PFSK-1 (cell line): ENCODE measurements around the gene S100A2.

Source experiments
- FOXP2 ChIP-seq: optimal IDR thresholded peaks from 2 replicates; pipeline ENCODE3; 2011; ENCODE audit warnings: borderline replicate concordance, control low read depth, inconsistent platforms; ENCODE audit not compliant: insufficient read depth; ENCODE audit errors: extremely low read length, extremely low read depth
- POLR2AphosphoS5 ChIP-seq: IDR thresholded peaks from 2 replicates; pipeline ENCODE4 v1.6.1; 2012; ENCODE audit warnings: low read depth, mild to moderate bottlenecking, control low read depth, low read length, moderate library complexity
- REST ChIP-seq, 2 experiments: IDR thresholded peaks; 2 replicates each; pipeline versions ENCODE4 v1.6.1 to v1.8.0; 2011 to 2012; ENCODE audit warnings: low read depth in 2 of 2, low read length in 2 of 2, control low read depth in 1 of 2, inconsistent platforms in 1 of 2, mild to moderate bottlenecking in 1 of 2, moderate library complexity in 1 of 2; ENCODE audit not compliant: insufficient read depth in 1 of 2
- SIN3A ChIP-seq: IDR thresholded peaks from 2 replicates; pipeline ENCODE4 v1.6.1; 2012; ENCODE audit warnings: mild to moderate bottlenecking, low read length, moderate library complexity, borderline replicate concordance; ENCODE audit not compliant: insufficient read depth
- TAF1 ChIP-seq: IDR thresholded peaks from 2 replicates; pipeline ENCODE4 v1.6.1; 2012; ENCODE audit warnings: low read length, control low read depth, borderline replicate concordance; ENCODE audit not compliant: insufficient read depth

Gene S100A2

DNA sequence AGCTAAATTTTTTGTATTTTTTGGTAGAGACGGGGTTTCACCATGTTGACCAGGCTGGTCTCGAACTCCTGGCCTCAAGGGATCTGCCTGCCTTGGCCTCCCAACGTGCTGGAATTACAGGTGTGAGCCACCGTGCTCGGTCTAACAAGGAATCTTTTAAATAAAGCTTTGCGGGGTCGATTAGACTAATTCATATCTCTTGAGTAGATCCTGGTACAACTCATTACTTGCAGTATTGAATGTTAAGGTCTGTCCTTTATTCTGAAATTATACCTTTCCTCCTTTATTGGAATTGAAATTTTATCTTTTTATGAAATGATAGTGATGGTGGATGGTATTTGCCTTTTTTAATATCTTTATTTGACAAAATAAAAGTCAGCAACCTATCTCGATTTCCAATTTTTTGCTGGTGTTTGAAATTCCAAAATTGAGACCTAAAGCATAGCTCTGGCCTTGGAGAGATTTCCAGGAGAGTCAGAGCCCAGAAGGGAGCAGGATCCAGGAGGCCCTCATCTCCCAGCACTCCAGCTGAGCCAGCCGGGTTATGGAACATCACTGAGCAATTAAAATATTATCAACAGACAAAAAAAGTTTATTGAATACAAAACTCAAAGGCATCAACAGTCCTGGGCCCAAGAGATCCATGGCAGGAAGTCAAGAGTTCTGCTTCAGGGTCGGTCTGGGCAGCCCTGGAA is 4.7 kb downstream of the S100A2 start:
- TF ChIP-seq FOXP2 (no peak), TAF1 (no peak), SIN3A (no peak), REST (IDR thresholded peaks at IDR 0.05; ENCODE audit: insufficient read depth in 1 of 2, low read depth in 2 of 2, low read length in 2 of 2) (no peak), POLR2AphosphoS5 (no peak)

DNA sequence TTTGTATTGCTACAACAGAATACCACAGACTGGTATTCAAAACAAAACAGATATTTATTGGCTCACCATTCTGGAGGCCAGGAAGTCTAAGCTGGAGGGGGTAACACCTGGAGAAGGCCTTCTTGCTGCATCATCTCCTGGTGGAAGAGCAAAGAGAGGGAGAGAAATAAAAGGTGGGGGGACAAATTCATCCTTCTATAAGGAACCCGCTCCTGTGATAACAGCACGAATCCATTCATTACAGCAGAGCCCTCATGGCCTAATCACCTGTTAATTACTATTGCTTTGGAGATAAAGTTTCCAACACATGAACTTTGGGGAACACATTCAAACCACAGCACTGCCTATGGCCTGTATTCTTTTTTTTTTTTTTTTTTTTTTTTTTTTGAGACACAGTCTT is 5.4 kb downstream of the S100A2 start:
- no peak for TF ChIP-seq FOXP2
- TF ChIP-seq SIN3A = no peak
- no peak for TF ChIP-seq POLR2AphosphoS5
- TF ChIP-seq TAF1 = no peak
- TF ChIP-seq REST (IDR thresholded peaks at IDR 0.05; ENCODE audit: insufficient read depth in 1 of 2, low read depth in 2 of 2, low read length in 2 of 2) = no peak

- TF ChIP-seq REST (IDR thresholded peaks at IDR 0.05; ENCODE audit: insufficient read depth in 1 of 2, low read depth in 2 of 2, low read length in 2 of 2) = no peak
- no peak for TF ChIP-seq TAF1
- no peak for TF ChIP-seq POLR2AphosphoS5
- TF ChIP-seq FOXP2 = no peak
- TF ChIP-seq SIN3A = no peak
These were observed 7.8 kb downstream of the S100A2 start for GRCh38 chr1:153557877-153558276.

GRCh38 chr1:153556348-153556747 is 9.3 kb downstream of the S100A2 start:
- no peak for TF ChIP-seq TAF1
- TF ChIP-seq FOXP2 = no peak
- no peak for TF ChIP-seq REST (IDR thresholded peaks at IDR 0.05; ENCODE audit: insufficient read depth in 1 of 2, low read depth in 2 of 2, low read length in 2 of 2)
- TF ChIP-seq POLR2AphosphoS5 = no peak
- no peak for TF ChIP-seq SIN3A
